Naive thymus-derived CD4-positive, alpha-beta T cell (primary cell): ENCODE data around the gene HPDL. TPM values are rescaled to one million over a fixed set of nuclear protein-coding genes. Genes with fewer than 3 reads are reported as not detected.
"Not testable (repeated sequence)": the region's sequence is repeated elsewhere in the genome, so short reads cannot be mapped to it uniquely, and the experiment has no call there.

Source experiments
- ATAC-seq: fragments of 150-1000 bp; cut with Tn5 transposase; 2 replicates; pipeline ENCODE4 v1.10.0; 2021; ENCODE audit warnings: mild to moderate bottlenecking, moderate library complexity
- CTCF ChIA-PET: fragments of 350-600 bp; sonication (Branson Sonifier 250); formaldehyde crosslinking; loops from one replicate; lab custom pipeline; 2021; ENCODE audit warnings: antibody characterized with exemption; lab: Charles Lee
- POLR2A ChIA-PET: fragments of 350-600 bp; sonication (Branson Sonifier 250); formaldehyde crosslinking; loops from one replicate; lab custom pipeline; 2021; ENCODE audit warnings: antibody characterized with exemption, inconsistent platforms; lab: Charles Lee
- DNase-seq, 9 donors: peaks; one replicate each; pipeline versions ENCODE4 v3.0.0 to v3.0.0-alpha.2; 2020 to 2022; ENCODE audit warnings: mixed read lengths in 1 of 9
- H3K27ac ChIP-seq: one replicate; pipeline ENCODE4 v1.7.0; 2013; ENCODE audit warnings: mild to moderate bottlenecking, low read depth, low read length, moderate library complexity
- H3K27me3 ChIP-seq, 2 donors: one replicate each; pipeline ENCODE4 v1.7.0; 2013; ENCODE audit warnings: low read length in 2 of 2, mild to moderate bottlenecking in 2 of 2, moderate library complexity in 2 of 2; ENCODE audit not compliant: control insufficient read depth in 2 of 2, insufficient read depth in 2 of 2
- H3K36me3 ChIP-seq, 3 experiments: 1 replicate in 2 of 3; 2 replicates in 1 of 3; pipeline ENCODE4 v1.7.0; 2013; ENCODE audit warnings: low read length in 3 of 3, mild to moderate bottlenecking in 3 of 3, moderate library complexity in 1 of 3; ENCODE audit not compliant: insufficient read depth in 3 of 3, control insufficient read depth in 2 of 3
- H3K4me1 ChIP-seq, 2 donors: one replicate each; pipeline ENCODE4 v1.7.0; 2013; ENCODE audit warnings: low read length in 2 of 2, mild to moderate bottlenecking in 2 of 2, moderate library complexity in 1 of 2; ENCODE audit not compliant: control insufficient read depth in 2 of 2, insufficient read depth in 2 of 2
- H3K4me3 ChIP-seq: 2 replicates; pipeline ENCODE4 v1.7.0; 2013; ENCODE audit warnings: mild to moderate bottlenecking, low read length
- H3K9me3 ChIP-seq, 3 experiments: 1 replicate in 2 of 3; 2 replicates in 1 of 3; pipeline ENCODE4 v1.7.0; 2013; ENCODE audit warnings: low read length in 3 of 3; ENCODE audit not compliant: control insufficient read depth in 2 of 3
- H3K27ac Mint-ChIP-seq, 9 donors: one replicate each; pipeline ENCODE4 v1.8.0; 2020 to 2022; ENCODE audit warnings: mixed read lengths in 9 of 9, mild to moderate bottlenecking in 8 of 9, moderate library complexity in 5 of 9, inconsistent platforms in 2 of 9
- H3K27me3 Mint-ChIP-seq, 5 donors: one replicate each; pipeline ENCODE4 v1.8.0; 2021 to 2022; ENCODE audit warnings: mixed read lengths in 5 of 5, mild to moderate bottlenecking in 1 of 5
- H3K36me3 Mint-ChIP-seq, 5 donors: one replicate each; pipeline ENCODE4 v1.8.0; 2020 to 2022; ENCODE audit warnings: mixed read lengths in 5 of 5, mild to moderate bottlenecking in 3 of 5, inconsistent platforms in 1 of 5
- H3K4me1 Mint-ChIP-seq, 7 donors: one replicate each; pipeline ENCODE4 v1.8.0; 2020 to 2022; ENCODE audit warnings: mixed read lengths in 7 of 7, mild to moderate bottlenecking in 3 of 7, inconsistent platforms in 1 of 7
- H3K4me3 Mint-ChIP-seq, 10 donors: one replicate each; pipeline ENCODE4 v1.8.0; 2020 to 2022; ENCODE audit warnings: mild to moderate bottlenecking in 10 of 10, mixed read lengths in 10 of 10, moderate library complexity in 6 of 10, inconsistent platforms in 2 of 10
- H3K9me3 Mint-ChIP-seq, 11 donors: one replicate each; pipeline ENCODE4 v1.8.0; 2020 to 2022; ENCODE audit warnings: mixed read lengths in 11 of 11, mild to moderate bottlenecking in 4 of 11, inconsistent platforms in 1 of 11, moderate library complexity in 1 of 11
- intact Hi-C, 2 donors: fragments of 100-400 bp; cut with micrococcal nuclease; formaldehyde crosslinking; loops; one replicate each; pipeline ENCODE4 v1.15.1; 2023
- polyA plus RNA-seq, 2 donors: library from polyadenylated mRNA; unstranded; fragments of 300-500 nt; fragmentation: Illumina TruSeq; gene quantifications; one replicate each; pipeline ENCODE4 v1.2.3, GENCODE V29; 2021
- total RNA-seq, 6 experiments: library from RNA in 5 of 6; stranded (reverse) in 5 of 6; gene quantifications; 1 replicate in 5 of 6; 2 replicates in 1 of 6; pipeline ENCODE4 v1.2.3 and lab custom pipeline; 2021 to 2026

The HPDL gene
- total and polyA plus RNA-seq, 7 experiments from 2014 or later: 0.32 to 6.7 (median 0.69) TPM

GRCh38 chr1:45360981-45361380 is 34.3 kb downstream of the HPDL start:
- CTCF ChIA-PET: interaction anchor here (0.9 to 6.9 kb wide), 5 partner anchors 13 to 347 kb away, joined by 3 to 94 read pairs (median 3); partner anchors contain the start of gene TESK2
- H3K9me3 Mint-ChIP-seq, H3K4me1 ChIP-seq, H3K27me3 Mint-ChIP-seq, DNase-seq, H3K4me3 ChIP-seq, H3K36me3 ChIP-seq, H3K27me3 ChIP-seq, H3K27ac ChIP-seq, H3K9me3 ChIP-seq, H3K4me1 Mint-ChIP-seq, H3K4me3 Mint-ChIP-seq, H3K36me3 Mint-ChIP-seq, ATAC-seq: not testable (repeated sequence)
- intact Hi-C loops: loop anchor here in 1 of 2 donors (1.0 kb wide), 2 partner anchors 132 to 209 kb away; no protein-coding TSS in a partner anchor
- POLR2A ChIA-PET: interaction anchor here (2.6 kb wide), 1 partner anchor 132 kb away, joined by 9 read pairs; no protein-coding TSS in a partner anchor
- H3K27ac Mint-ChIP-seq: peak overlapping the region in 1 of 9 donors; percentile 6

- ATAC-seq (no peak), DNase-seq (no peak)
- H3K4me1 ChIP-seq: no peaks in the 10 kb centered on the region
- no peaks in the 10 kb centered on the region for H3K27me3 Mint-ChIP-seq
- H3K27ac ChIP-seq: no peak overlapping the region
- H3K4me1 Mint-ChIP-seq: peaks cover 0 to 7% (median 5%) of the 10 kb centered on the region in 7 donors
- H3K36me3 ChIP-seq: no peaks in the 10 kb centered on the region
- CTCF ChIA-PET: no interaction called here
- no peaks in the 10 kb centered on the region for H3K9me3 ChIP-seq
- H3K27ac Mint-ChIP-seq: no peak overlapping the region
- intact Hi-C loops: no loop called here
- no peaks in the 10 kb centered on the region for H3K9me3 Mint-ChIP-seq
- no peaks in the 10 kb centered on the region for H3K27me3 ChIP-seq
- POLR2A ChIA-PET: no interaction called here
- H3K4me3 ChIP-seq: no peak overlapping the region
- H3K36me3 Mint-ChIP-seq: peaks cover 0 to 1% (median 0%) of the 10 kb centered on the region in 5 donors
- H3K4me3 Mint-ChIP-seq: no peak overlapping the region
These were observed 37.6 kb downstream of the HPDL start for GRCh38 chr1:45364294-45364693.

GRCh38 chr1:45365051-45365450 is 38.4 kb downstream of the HPDL start:
- no peak for ATAC-seq
- H3K36me3 Mint-ChIP-seq: peaks cover 0 to 7% (median 0%) of the 10 kb centered on the region in 5 donors
- no peaks in the 10 kb centered on the region for H3K9me3 Mint-ChIP-seq
- POLR2A ChIA-PET: no interaction called here
- H3K4me1 Mint-ChIP-seq: peaks cover 0 to 4% (median 2%) of the 10 kb centered on the region in 7 donors
- no peak overlapping the region for H3K4me3 Mint-ChIP-seq
- no peaks in the 10 kb centered on the region for H3K27me3 ChIP-seq
- no peaks in the 10 kb centered on the region for H3K9me3 ChIP-seq
- DNase-seq: no peak
- no peaks in the 10 kb centered on the region for H3K4me1 ChIP-seq
- no peak overlapping the region for H3K4me3 ChIP-seq
- no peaks in the 10 kb centered on the region for H3K36me3 ChIP-seq
- no peak overlapping the region for H3K27ac Mint-ChIP-seq
- intact Hi-C loops: no loop called here
- no peak overlapping the region for H3K27ac ChIP-seq
- no peaks in the 10 kb centered on the region for H3K27me3 Mint-ChIP-seq
- CTCF ChIA-PET: no interaction called here

- Mint-ChIP-seq H3K27me3 (no peaks in the 10 kb centered on the region), H3K27ac (no peak overlapping the region), H3K36me3 (peaks cover 0 to 7% (median 0%) of the 10 kb centered on the region in 5 donors), H3K4me3 (no peak overlapping the region), H3K4me1 (peaks cover 0 to 6% (median 3%) of the 10 kb centered on the region in 7 donors), H3K9me3 (no peaks in the 10 kb centered on the region)
- ATAC-seq: no peak
- no peaks in the 10 kb centered on the region for H3K4me1 ChIP-seq
- intact Hi-C loops: loop anchor here in 1 of 2 donors (10.0 kb wide), 1 partner anchor 64 kb away; no protein-coding TSS in a partner anchor
- no peak overlapping the region for H3K4me3 ChIP-seq
- no peaks in the 10 kb centered on the region for H3K9me3 ChIP-seq
- DNase-seq: no peak
- ChIA-PET CTCF (no interaction called here), POLR2A (no interaction called here)
- H3K27ac ChIP-seq: no peak overlapping the region
- H3K36me3 ChIP-seq: no peaks in the 10 kb centered on the region
- no peaks in the 10 kb centered on the region for H3K27me3 ChIP-seq
These were observed 43.9 kb downstream of the HPDL start for GRCh38 chr1:45370575-45370974.

GRCh38 chr1:45373573-45373972 is 46.9 kb downstream of the HPDL start:
- H3K9me3 Mint-ChIP-seq: no peaks in the 10 kb centered on the region
- intact Hi-C loops: loop anchor here in 1 of 2 donors (10.0 kb wide), 1 partner anchor 61 kb away; no protein-coding TSS in a partner anchor
- H3K36me3 Mint-ChIP-seq: peaks cover 0 to 8% (median 2%) of the 10 kb centered on the region in 5 donors
- DNase-seq: no peak
- ATAC-seq: no peak
- no peak overlapping the region for H3K27ac ChIP-seq
- ChIA-PET POLR2A (interaction anchor here (0.7 kb wide), 1 partner anchor 391 kb away, joined by 4 read pairs; no protein-coding TSS in a partner anchor), CTCF (interaction anchor here (1.1 kb wide), 1 partner anchor 13 kb away, joined by 4 read pairs; no protein-coding TSS in a partner anchor)
- H3K4me3 Mint-ChIP-seq: no peak overlapping the region
- peaks cover 0 to 6% (median 3%) of the 10 kb centered on the region in 7 donors for H3K4me1 Mint-ChIP-seq
- no peaks in the 10 kb centered on the region for H3K4me1 ChIP-seq
- H3K27me3 ChIP-seq: no peaks in the 10 kb centered on the region
- H3K27me3 Mint-ChIP-seq: no peaks in the 10 kb centered on the region
- no peak overlapping the region for H3K27ac Mint-ChIP-seq
- no peaks in the 10 kb centered on the region for H3K36me3 ChIP-seq
- no peak overlapping the region for H3K4me3 ChIP-seq
- H3K9me3 ChIP-seq: no peaks in the 10 kb centered on the region

- Histone ChIP-seq H3K27me3 (no peaks in the 10 kb centered on the region), H3K4me3 (no peak overlapping the region), H3K27ac (no peak overlapping the region), H3K4me1 (no peaks in the 10 kb centered on the region), H3K9me3 (no peaks in the 10 kb centered on the region), H3K36me3 (no peaks in the 10 kb centered on the region)
- Mint-ChIP-seq H3K4me3 (no peak overlapping the region), H3K36me3 (peaks cover 0 to 4% (median 2%) of the 10 kb centered on the region in 5 donors), H3K4me1 (peaks cover 0 to 6% (median 3%) of the 10 kb centered on the region in 7 donors), H3K27me3 (no peaks in the 10 kb centered on the region), H3K9me3 (no peaks in the 10 kb centered on the region), H3K27ac (peak overlapping the region in 1 of 9 donors; percentile 1)
- DNase-seq: no peak
- POLR2A ChIA-PET: no interaction called here
- ATAC-seq: no peak
- intact Hi-C loops: loop anchor here in 1 of 2 donors (10.0 kb wide), 1 partner anchor 59 kb away; no protein-coding TSS in a partner anchor
- CTCF ChIA-PET: interaction anchor here (1.1 kb wide), 1 partner anchor 10 kb away, joined by 4 read pairs; no protein-coding TSS in a partner anchor
These were observed 48.7 kb downstream of the HPDL start for GRCh38 chr1:45375104-45376090.
